GM19452 (cell line): ENCODE data around the gene HSPA5.
"Not testable (repeated sequence)": the region's sequence is repeated elsewhere in the genome, so short reads cannot be mapped to it uniquely, and the experiment has no call there.

Source experiments
- ATAC-seq: cut with Tn5 transposase; IDR thresholded peaks from one replicate; pipeline ENCODE4 v1.9.1; 2021; ENCODE audit not compliant: unreplicated experiment

HSPA5 gene

DNA sequence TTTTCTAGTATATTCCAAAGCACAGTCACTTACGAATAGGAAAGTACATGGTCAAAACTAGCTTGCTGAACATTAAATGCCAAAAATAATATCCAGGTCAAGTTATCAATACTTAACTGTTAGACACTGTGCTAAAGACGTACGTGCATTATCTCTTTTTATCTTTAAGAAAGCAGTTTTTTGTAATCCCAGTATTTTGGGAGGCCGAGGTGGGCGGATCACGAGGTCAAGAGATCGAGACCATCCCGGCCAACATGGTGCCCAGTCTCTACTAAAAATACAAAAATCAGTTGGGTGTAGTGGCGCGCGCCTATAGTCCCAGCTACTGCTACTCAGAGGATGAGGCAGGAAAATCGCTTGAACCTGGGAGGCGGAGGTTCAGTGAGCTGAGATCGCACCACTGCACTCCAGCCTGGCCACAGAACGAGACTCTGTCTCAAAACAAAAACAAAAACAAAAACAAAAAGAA is 2.7 kb upstream of the HSPA5 start:
- ATAC-seq = no peak

DNA sequence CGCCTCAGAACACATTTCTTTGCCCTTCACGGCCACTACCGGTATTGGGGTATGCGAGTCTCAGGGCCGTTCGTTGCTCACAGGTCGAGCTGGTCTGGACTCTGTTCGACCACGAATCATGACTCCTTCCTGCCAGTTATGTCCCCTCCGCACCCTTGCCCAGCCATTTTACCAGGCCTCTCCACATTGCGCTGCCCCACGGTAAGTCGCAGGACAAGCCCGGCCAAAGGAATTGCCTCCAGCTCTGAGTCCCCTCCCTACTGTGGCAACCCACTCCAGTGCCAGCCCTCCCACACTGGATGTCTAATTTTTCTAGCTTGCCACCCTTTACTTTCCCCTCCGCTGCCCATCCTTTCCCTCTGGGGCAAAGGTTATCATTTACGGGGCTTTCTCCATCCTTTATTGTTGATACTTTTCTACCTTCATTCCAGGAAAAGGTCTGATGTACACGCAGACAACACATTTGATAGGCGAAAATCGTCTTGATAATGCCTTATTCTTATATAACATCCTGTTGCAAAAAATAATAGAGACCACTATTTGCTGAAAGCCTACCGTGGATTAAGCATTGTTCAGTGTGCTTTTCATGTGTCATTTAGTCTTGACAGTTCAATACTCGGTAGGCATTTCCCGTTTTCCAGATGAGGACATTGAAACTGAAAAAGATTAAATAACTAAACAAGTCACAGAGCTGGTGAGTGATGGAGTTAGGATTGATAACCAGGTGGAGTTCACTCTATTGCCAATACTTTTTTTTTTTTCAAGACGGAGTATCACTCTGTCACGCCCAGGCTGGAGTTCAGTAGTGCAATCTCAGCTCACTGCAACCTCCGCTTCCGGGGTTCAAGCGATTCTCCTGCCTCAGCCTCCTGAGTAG is 958 bp upstream of the HSPA5 start:
- peak; percentile 6 for ATAC-seq

DNA sequence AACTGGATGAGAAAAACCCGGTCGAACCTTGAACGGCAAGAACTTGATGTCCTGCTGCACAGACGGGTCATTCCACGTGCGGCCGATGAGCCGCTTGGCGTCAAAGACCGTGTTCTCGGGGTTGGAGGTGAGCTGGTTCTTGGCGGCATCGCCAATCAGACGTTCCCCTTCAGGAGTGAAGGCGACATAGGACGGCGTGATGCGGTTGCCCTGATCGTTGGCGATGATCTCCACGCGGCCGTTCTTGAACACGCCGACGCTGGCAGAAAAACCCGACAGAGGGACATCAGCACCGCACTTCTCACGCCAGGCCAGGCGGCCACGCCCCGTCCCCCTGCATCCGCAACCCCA is 519 bp downstream of the HSPA5 start:
- peak; percentile 2 for ATAC-seq

DNA sequence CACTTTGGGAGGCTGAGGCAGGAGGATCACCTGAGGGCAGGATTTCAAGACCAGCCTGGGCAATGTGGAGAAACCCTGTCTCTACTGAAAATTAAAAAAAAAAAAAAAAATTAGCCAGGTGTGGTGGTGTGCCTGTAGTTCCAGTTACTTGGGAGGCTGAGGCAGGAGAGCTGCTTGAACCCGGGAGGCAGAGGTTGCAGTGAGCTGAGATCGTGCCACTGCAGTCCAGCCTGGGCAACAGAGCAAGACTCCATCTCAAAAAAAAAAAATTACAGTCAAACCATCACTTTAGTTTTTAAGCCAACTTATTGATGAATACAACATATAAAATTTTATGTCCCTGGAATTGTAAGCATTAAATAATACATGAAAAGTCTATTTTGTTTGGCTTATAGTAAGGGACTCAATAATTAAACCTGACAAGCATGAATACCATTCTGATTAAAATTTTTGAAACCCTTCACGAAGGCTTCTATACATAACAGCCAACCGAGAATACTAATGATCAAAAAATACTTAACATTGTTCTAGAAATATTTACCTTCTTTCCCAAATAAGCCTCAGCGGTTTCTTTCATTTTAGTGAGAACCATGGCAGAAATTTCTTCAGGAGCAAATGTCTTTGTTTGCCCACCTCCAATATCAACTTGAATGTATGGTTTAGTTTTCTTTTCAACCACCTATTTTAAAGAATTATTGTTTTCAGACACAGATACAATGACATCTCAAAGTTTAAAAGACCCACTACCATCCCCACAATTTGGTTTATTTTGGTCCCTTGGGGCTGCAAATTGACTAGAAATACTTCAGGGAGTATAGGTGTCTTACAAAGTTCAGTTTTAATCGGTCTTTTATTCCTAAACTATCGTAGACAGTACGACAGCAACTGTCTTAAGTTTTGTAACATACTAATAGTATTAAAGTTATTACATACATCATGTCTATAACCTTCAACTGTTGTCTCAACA is 1.2 kb downstream of the HSPA5 start:
- ATAC-seq = no peak

DNA sequence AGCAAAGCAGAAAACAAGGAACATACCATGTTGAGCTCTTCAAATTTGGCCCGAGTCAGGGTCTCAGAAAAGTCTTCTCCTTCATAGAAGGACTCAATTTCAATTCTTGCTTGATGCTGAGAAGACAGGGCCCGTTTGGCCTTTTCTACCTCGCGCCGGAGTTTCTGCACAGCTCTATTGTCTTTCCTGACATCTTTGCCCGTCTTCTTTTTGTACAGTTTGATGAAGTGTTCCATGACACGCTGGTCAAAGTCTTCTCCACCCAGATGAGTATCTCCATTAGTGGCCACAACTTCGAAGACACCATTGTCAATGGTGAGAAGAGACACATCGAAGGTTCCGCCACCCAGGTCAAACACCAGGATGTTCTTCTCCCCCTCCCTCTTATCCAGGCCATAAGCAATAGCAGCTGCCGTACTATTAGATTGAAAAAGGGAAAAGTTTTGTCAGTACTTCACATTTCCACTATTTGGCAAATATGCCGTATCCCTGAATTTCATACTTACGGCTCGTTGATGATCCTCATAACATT is 2.2 kb downstream of the HSPA5 start:
- ATAC-seq = no peak

DNA sequence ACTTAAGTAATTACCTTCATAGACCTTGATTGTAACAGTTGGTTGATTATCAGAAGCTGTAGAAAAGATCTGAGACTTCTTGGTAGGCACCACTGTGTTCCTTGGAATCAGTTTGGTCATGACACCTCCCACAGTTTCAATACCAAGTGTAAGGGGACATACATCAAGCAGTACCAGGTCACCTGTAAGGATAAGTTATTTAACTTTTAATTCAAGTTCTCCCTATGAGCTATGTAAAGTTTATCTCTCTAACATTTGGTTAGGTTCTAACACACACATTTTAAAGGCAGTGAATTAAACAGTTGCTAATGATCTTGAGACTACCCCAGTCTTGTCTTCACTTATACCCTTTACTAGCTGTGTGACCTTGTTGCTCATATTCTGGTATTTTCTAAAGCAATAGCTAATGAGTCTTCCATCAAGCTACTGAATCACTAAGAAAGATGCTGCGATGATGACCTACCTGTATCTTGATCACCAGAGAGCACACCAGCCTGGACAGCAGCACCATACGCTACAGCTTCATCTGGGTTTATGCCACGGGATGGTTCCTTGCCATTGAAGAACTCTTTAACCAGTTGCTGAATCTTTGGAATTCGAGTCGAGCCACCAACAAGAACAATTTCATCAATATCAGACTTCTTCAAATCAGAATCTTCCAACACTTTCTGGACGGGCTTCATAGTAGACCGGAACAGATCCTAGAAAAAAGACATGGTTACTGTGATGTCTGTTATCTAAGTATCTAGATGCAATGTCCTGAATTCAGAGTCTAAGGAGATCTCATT is 2.8 kb downstream of the HSPA5 start:
- no peak for ATAC-seq

DNA sequence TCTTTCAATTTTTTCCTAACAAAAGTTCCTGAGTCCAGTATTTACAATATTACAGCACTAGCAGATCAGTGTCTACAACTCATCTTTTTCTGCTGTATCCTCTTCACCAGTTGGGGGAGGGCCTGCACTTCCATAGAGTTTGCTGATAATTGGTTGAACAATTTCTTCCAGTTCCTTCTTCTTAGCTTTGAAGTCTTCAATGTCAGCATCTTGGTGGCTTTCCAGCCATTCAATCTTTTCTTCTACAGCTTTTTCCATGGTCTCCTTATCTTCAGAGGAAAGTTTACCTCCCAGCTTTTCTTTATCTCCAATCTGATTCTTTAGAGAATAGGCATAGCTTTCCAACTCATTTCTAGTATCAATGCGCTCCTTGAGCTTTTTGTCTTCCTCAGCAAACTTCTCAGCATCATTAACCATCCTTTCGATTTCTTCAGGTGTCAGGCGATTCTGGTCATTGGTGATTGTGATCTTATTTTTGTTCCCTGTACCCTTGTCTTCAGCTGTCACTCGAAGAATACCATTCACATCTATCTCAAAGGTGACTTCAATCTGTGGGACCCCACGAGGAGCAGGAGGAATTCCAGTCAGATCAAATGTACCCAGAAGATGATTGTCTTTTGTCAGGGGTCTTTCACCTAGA is 4.5 kb downstream of the HSPA5 start:
- not testable (repeated sequence) for ATAC-seq

DNA sequence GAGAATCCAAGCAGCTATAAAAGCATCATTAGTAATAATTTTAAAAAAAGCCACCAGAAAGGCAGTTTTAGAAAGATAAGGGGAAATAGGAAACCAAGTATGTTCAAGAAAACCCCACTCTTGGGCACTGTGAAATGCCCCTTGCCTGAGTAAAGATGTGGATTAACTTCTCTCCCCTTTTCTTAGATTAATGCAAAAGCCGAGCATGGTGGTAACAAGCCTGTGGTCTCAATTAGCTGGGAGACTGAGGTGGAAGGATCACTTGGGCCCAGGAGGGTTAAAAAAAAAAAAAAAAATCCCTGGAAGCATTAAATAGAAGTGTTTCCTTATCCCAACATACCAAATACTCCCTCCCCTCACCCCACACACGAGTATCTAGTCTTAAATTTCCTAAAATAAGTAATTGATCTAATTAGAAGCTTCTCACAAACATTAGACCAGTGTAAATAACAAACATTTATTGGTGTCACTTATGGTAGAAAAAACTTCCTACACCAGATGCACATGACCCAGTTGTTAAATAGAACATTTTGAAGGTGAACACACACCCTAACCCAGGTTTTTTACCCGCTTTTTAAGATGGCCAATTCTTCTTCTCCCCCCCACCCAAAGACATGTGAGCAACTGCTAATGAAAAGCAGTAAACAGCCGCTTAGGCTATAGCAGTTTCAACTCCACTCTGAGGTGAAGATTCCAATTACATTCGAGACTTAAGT is 5.2 kb downstream of the HSPA5 start:
- ATAC-seq = no peak

DNA sequence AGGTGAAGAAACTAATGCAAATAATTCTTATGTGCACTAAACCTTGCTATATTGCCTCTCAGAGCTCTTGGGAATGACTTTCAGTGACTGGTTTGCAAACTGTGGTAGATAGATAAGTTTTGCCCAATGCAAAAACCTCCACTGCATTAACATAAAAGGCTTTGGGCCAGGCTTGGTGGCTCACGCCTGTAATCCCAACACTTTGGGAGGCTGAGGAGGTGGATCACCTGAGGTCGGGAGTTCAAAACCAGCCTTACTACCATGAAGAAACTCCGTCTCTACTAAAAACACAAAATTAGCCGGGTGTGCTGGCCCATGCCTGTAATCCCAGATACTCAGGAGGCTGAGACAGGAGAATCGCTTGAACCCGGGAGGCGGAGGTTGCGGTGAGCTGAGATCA is 7.0 kb downstream of the HSPA5 start:
- ATAC-seq = not testable (repeated sequence)

DNA sequence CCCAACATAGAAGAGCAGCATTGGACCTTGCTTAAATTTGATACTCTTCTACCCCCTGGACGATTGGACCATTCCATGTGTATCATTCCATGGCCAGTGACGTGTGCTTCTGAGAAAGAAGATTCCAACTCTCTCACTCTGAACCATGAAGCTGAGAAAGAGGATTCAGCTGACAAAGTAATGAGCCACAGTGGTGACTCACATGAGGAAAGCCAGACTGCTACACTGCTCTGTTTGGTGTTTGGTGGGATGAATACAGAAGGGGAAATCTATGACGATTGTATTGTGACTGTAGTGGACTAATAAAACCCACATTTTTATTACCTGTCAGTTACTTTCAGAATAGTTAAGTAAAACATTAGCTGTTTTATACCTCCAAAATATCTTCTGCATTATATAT is 7.5 kb downstream of the HSPA5 start:
- no peak for ATAC-seq

DNA sequence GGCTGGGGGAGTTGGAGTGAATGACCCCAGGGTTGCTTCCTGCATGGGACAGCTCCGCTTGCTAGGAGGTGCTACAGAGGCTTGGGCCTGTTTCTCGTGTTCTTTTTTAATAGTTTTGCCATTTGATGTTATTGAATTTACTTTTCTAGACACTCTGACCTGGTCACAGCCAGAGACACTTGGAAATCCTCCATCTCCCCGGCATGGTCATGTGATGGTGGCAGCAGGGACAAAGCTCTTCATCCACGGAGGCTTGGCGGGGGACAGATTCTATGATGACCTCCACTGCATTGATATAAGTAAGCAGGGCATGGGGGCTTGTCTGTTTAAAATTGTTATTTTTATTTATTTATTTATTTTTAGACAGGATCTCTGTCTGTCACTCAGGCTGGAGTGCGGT is 13.4 kb downstream of the HSPA5 start:
- ATAC-seq = no peak

DNA sequence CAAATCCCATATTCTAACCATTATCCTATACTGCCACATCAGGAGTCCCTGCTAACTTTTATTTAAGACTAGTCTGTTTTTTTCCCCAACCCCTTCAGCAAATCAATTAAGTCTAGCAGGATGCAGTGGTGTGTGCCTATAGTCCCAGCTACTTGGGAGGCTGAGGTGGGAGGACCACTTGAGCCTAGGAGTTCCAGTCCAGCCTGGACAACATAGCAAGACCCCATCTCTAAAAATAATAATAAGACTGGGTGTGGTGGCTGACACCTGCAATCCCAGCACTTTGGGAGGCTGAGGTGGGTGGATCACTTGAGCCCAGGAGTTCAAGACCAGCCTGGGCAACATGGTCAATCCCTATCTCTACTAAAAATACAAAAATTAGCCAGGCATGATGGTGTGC is 16.3 kb downstream of the HSPA5 start:
- ATAC-seq = not testable (repeated sequence)

DNA sequence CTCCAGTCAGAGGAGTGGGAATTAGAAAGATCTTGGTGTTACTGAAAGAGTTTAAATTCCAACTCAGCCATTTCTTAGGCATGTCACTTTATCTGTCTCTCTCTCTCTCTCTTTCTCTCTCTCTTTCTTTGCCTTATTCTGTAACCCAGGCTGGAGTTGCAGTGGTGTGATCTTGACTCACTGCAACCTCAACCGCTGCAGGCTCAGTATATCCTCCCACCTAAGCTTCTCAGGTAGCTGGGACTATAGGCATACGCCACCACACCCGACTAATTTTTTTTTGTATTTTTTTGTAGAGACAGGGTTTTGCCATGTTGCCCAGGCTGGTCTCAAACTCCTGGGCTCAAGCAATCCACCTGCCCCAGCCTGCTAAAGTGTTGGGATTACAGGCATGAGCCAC is 22.5 kb downstream of the HSPA5 start:
- no peak for ATAC-seq

DNA sequence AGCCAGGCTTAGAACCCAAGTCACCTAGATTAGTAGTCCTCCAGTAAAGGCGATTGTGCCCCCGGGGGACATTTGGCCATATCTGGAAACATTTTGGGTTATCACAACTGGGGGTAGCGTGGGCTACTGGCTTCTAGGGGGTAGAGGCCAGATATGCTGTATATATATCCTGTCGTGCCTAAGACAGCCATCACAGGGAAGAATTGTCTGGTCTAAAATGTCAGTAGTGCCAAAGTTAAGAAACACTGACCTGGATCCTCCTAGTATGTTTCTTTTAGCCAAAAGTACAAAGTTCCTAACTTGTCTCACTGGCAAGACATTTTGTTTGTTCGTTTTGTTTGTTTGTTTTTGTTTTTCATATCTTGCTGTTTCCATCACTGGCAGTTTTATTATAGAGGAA is 27.0 kb downstream of the HSPA5 start:
- ATAC-seq = no peak

DNA sequence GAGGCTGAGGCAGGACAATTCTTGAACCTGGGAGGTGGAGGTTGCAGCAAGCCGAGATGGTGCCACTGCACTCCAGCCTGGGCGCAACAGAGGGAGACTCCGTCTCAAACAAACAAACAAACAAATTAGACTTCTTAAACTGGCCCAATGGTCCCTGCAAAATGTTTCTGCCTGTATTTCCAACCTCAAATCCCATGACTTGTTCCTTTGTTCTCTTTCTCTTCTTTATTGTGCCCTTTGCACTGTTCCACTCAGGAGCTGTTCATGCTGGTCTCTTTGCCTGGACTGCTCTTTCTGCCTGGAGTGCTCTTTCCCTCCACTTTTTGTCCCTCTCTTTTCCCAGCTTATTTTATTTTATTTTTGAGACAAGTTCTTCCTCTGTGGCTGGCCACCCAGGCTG is 36.7 kb downstream of the HSPA5 start:
- ATAC-seq = no peak

DNA sequence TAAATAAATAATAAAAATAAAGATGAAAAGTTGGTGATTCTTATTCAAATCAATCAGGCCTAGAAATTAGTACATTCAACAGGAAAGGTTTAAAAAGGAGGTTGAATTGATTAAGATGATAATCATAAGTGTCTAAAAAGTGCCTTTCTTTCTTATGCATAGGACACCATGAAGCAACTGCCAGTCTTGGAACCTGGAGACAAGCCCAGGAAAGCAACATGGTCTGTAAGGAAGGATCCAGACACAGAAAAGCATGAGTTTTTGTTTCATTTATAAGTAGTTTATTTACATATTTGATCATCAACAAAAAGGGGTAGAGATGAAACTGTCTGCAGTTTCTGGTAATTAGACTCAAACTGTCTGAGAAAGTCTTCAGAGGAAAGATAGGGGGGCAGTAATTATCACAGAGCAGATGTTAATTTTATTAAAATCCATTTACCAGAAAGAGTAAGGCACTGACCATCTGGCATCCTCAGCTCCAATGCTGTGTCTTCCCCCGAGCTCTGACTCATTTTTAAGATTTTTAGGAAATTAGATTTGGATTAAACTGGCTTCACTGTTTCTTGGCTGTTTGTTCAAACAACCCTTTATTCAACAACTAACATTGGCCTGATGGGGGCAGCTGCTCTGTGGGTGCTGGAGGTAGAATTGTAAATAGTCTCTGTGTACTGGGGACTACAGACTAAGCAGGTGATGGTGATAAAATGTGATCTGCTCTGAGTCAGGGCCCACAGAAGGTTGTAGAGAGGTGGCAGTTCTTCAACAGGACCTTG is 38.1 kb downstream of the HSPA5 start:
- ATAC-seq = no peak

DNA sequence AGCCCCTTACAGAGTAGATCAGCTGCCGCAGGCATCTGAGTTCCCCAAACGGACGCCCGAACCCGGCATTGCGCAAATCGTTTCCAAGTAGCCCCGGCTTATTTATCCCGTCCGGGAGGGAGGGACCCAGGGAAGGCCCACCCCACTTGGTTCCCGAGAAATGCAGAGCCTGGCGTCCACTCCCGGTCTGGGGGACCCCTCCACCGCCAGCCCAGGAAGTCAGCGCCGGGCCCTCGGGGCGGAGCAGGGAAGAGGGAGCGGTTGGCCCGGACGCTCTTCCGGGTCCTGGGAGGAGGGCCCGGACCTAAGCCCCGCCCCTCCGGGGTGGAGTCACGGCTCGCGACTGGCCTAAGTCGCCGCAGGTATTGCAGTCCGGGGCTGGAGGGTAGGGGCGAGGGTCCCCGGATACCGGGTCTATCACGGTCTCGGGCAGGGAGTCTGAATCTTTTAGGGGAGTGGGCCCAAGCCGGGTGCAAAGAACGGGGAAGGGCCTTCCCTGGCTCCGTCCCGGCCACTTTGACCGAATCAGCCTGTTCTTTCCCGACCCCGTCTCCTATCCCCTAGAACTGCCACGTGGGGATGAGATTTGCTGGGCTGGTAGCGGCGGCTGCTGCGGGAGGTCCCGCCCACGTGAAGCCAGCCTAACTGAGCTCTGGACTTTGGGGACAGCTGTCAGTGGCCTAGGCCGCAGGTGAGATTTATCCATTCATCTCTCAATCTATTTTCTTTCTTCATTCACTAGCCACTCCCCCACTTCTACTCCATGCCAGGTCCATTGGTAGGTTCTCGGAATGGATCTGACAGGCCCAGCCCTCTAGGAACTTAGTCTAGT is 40.7 kb downstream of the HSPA5 start, which contains the start of gene RABEPK:
Gene RABEPK, plus strand, starts transcription at position 327 of the 832 bp plus-strand sequence. CDS start 2,472 bp downstream, outside the sequence.
- ATAC-seq = peak; percentile 97

DNA sequence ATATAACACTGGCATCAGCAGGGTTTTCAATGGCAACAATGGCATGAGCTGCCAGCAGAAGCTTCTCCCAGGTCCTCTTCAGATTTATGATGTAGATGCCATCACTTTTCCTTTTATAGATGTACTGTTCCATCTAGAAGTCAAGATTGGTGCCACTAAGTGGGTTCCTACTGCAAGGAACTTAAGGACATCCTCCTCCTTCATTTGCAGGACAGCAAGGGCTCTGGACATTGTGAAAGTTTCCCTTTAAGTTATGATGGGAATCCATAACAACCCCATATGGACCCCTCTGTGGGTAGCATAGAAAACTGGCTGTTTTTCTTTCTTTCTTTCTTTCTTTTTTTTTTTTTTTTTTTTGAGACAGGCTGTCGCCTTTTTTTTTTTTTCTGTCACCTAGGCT is 45.6 kb downstream of the HSPA5 start:
- ATAC-seq = not testable (repeated sequence)
